ENCODE measurements around the gene RLN3.
A peak's percentile ranks its signal among the peaks of the same experiment; 100 is the strongest.
"Not testable (repeated sequence)": the region's sequence is repeated elsewhere in the genome, so short reads cannot be mapped to it uniquely, and the experiment has no call there.

RLN3 gene

DNA sequence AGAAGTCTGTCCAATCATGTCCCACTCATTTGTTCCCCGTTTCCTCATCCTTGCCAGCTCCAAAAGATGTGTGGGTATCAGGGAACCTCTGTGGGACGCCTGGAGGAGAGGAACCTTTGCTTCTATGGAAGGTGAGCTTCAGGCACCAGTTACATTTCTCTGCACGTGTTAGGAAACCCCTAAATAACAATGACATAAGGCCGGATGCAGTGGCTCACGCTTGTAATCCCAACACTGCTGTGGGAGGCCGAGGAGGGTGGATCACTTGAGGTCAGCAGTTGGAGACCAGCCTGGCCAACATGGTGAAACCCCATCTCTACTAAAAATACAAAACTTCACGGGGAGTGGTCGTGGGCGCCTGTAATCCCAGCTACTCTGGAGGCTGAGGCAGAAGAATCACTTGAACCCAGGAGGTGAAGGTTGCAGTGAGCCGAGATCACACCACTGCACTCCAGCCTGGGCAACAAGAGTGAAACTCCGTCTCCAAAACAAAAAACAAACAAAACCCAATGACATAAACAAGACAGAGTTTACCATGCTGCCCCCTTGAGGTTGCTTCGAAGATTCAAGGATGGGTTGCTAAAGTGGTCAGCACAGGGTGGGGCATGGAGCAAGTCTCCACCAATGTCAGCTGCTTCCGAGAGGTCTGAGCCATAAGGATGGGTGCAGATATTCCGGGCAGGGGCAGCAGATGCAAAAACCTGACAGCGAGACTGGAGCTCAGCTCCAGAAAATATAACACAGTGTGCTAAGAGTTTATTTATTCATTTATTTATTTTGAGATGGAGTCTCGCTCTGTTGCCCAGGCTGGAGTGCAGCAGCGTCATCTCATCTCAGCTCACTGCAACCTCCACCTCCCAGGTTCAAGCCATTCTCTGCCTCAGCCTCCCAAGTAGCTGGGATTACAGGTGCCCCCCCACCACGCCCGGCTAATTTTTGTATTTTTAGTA is 15.0 kb downstream of the RLN3 start:
- H3K4me3 ChIP-seq (ENCODE audit: low read length, poor library complexity, severe bottlenecking); H3F3A ChIP-seq (ENCODE audit: low read depth); H3K27me3 ChIP-seq (ENCODE audit: insufficient read depth, low read length, poor library complexity, severe bottlenecking); H3K9me3 ChIP-seq (ENCODE audit: insufficient read depth, low read depth, low read length); H3K9ac ChIP-seq (ENCODE audit: low read depth, low read length, poor library complexity, severe bottlenecking); H4K20me1 ChIP-seq (ENCODE audit: insufficient read depth, low read length, poor library complexity, severe bottlenecking); H3K4me1 ChIP-seq (ENCODE audit: insufficient read depth, low read length, poor library complexity, severe bottlenecking); H3K36me3 ChIP-seq (ENCODE audit: insufficient read depth, low read length); H3K79me2 ChIP-seq (ENCODE audit: insufficient read depth, low read length); H2AFZ ChIP-seq (ENCODE audit: low read length); H3K9me2 ChIP-seq (replicated peaks; ENCODE audit: low read depth, low read length); H3K4me2 ChIP-seq (ENCODE audit: low read depth, low read length, poor library complexity, severe bottlenecking): not testable (repeated sequence)
- TF ChIP-seq, protein P1, sequence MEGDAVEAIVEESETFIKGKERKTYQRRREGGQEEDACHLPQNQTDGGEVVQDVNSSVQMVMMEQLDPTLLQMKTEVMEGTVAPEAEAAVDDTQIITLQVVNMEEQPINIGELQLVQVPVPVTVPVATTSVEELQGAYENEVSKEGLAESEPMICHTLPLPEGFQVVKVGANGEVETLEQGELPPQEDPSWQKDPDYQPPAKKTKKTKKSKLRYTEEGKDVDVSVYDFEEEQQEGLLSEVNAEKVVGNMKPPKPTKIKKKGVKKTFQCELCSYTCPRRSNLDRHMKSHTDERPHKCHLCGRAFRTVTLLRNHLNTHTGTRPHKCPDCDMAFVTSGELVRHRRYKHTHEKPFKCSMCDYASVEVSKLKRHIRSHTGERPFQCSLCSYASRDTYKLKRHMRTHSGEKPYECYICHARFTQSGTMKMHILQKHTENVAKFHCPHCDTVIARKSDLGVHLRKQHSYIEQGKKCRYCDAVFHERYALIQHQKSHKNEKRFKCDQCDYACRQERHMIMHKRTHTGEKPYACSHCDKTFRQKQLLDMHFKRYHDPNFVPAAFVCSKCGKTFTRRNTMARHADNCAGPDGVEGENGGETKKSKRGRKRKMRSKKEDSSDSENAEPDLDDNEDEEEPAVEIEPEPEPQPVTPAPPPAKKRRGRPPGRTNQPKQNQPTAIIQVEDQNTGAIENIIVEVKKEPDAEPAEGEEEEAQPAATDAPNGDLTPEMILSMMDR (conservative IDR thresholded peaks at IDR 0.05; ENCODE audit: low read length), result peak; percentile 64

DNA sequence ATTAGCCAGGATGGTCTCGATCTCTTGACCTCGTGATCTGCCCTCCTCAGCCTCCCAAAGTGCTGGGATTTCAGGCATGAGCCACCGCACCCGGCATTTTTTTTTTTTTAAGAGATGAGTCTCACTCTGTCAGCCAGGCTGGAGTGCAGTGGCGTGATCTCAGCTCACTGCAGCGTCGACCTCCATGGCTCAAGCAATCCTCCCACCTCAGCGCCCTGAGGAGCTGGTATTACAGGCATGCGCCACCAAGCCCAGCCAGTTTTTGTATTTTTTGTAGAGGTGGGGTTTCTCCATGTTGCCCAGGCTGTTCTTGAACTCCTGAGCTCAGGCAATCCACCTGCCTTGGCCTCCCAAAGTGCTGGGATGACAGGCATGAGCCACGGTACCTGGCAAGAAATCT is 19.9 kb downstream of the RLN3 start:
- H3K4me3 ChIP-seq (ENCODE audit: low read length, poor library complexity, severe bottlenecking); H3K9me2 ChIP-seq (replicated peaks; ENCODE audit: low read depth, low read length); H3K27me3 ChIP-seq (ENCODE audit: insufficient read depth, low read length, poor library complexity, severe bottlenecking); H3K4me1 ChIP-seq (ENCODE audit: insufficient read depth, low read length, poor library complexity, severe bottlenecking); H3F3A ChIP-seq (ENCODE audit: low read depth); H3K36me3 ChIP-seq (ENCODE audit: insufficient read depth, low read length); H3K9me3 ChIP-seq (ENCODE audit: insufficient read depth, low read depth, low read length); H4K20me1 ChIP-seq (ENCODE audit: insufficient read depth, low read length, poor library complexity, severe bottlenecking); H3K9ac ChIP-seq (ENCODE audit: low read depth, low read length, poor library complexity, severe bottlenecking); H3K79me2 ChIP-seq (ENCODE audit: insufficient read depth, low read length); H3K4me2 ChIP-seq (ENCODE audit: low read depth, low read length, poor library complexity, severe bottlenecking); H2AFZ ChIP-seq (ENCODE audit: low read length): not testable (repeated sequence)

DNA sequence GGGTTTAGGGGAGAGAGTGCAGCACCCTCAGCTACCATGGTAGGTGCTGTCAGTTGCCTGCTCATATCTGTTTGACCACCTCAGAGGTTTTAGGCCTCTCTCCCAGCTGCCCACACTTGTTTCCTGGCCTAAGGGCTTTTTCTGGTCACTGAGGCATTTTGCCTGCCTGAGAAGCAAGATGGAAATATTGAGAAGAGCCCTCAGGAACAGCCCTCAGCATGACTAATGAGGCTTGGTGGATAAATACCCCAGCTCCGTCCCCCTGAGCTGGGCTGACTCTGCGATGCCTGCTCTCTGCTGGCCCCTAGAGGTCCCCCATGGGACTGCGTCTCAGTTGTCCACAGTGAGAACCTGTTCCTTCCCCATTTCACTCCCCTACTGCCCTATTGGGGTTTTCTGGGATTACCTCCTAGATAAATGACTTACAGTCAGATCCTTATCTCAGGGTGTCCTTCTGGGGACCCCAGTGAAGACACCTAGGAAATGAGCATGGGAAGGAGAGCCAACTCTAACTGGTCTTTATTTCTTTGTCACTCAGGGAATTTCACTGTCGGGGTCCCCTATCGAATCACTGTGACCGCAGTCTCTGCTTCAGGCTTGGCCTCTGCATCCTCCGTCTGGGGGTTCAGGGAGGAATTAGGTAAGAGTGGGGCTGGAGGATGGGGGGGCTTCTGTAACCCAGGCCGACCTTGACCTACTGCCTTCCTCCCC is 20.6 kb downstream of the RLN3 start:
- Histone ChIP-seq H2AFZ (ENCODE audit: low read length) (no peak overlapping the region), H3K9me2 (replicated peaks; ENCODE audit: low read depth, low read length) (no peaks in the 10 kb centered on the region), H3K4me1 (ENCODE audit: insufficient read depth, low read length, poor library complexity, severe bottlenecking) (no peaks in the 10 kb centered on the region), H3K9me3 (ENCODE audit: insufficient read depth, low read depth, low read length) (no peaks in the 10 kb centered on the region), H3F3A (ENCODE audit: low read depth) (no peaks in the 10 kb centered on the region), H3K36me3 (ENCODE audit: insufficient read depth, low read length) (peaks cover 6% of the 10 kb centered on the region; the same call in 1 of the 2 replicates), H3K79me2 (ENCODE audit: insufficient read depth, low read length) (no peaks in the 10 kb centered on the region), H3K4me3 (ENCODE audit: low read length, poor library complexity, severe bottlenecking) (no peak overlapping the region), H3K9ac (ENCODE audit: low read depth, low read length, poor library complexity, severe bottlenecking) (no peak overlapping the region), H3K27me3 (ENCODE audit: insufficient read depth, low read length, poor library complexity, severe bottlenecking) (no peaks in the 10 kb centered on the region), H4K20me1 (ENCODE audit: insufficient read depth, low read length, poor library complexity, severe bottlenecking) (no peaks in the 10 kb centered on the region), H3K4me2 (ENCODE audit: low read depth, low read length, poor library complexity, severe bottlenecking) (no peak overlapping the region)
- TF ChIP-seq, protein P1 (conservative IDR thresholded peaks at IDR 0.05; ENCODE audit: low read length), result peak; percentile 96
- no peak for TF ChIP-seq EZH2phosphoT487 (IDR thresholded peaks at IDR 0.05; ENCODE audit: borderline replicate concordance)

Data from Loucy (cell line).